ENCODE results near the gene CDK18. TPM values are rescaled to one million over a fixed set of nuclear protein-coding genes. Genes with fewer than 3 reads are reported as not detected.

Gene CDK18
- total RNA-seq, 4 donors from 2014 or later: 4.8 to 12.9 (median 9.9) TPM

DNA sequence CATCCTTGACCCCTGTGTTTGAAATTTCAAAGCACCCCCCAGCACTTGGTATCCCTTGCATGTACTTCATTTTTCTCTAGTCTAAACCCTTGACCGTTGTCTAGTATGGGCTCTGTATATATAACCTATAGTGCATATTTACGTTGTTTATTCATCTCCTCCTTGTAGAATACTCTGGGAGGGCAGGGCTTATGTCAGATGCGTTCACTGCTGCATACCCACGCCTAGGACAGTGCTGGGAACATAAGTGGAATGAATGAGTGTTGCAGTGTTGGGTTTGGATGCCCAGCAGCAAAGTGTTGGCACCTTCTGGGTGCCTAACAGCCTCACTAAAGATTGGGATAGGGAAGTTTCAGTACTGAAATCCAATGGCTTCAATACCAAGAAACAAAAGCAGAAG is 31.0 kb upstream of the CDK18 start:
- no peak overlapping the region for H3K4me3 ChIP-seq
- H3K36me3 ChIP-seq: no peaks in the 10 kb centered on the region
- H3K9me3 ChIP-seq: peaks cover 0 to 15% (median 10%) of the 10 kb centered on the region in 4 donors
- no peak overlapping the region for H3K27ac ChIP-seq (replicated peaks in 1 of 4)
- intact Hi-C loops (cut with DNase I): no loop called here
- TF ChIP-seq POLR2A (IDR thresholded peaks at IDR 0.05; ENCODE audit: low read depth): no peak
- TF ChIP-seq, protein P1, sequence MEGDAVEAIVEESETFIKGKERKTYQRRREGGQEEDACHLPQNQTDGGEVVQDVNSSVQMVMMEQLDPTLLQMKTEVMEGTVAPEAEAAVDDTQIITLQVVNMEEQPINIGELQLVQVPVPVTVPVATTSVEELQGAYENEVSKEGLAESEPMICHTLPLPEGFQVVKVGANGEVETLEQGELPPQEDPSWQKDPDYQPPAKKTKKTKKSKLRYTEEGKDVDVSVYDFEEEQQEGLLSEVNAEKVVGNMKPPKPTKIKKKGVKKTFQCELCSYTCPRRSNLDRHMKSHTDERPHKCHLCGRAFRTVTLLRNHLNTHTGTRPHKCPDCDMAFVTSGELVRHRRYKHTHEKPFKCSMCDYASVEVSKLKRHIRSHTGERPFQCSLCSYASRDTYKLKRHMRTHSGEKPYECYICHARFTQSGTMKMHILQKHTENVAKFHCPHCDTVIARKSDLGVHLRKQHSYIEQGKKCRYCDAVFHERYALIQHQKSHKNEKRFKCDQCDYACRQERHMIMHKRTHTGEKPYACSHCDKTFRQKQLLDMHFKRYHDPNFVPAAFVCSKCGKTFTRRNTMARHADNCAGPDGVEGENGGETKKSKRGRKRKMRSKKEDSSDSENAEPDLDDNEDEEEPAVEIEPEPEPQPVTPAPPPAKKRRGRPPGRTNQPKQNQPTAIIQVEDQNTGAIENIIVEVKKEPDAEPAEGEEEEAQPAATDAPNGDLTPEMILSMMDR (IDR thresholded peaks at IDR 0.05): no peak
- no peak for TF ChIP-seq POLR2AphosphoS5 (IDR thresholded peaks at IDR 0.05)
- no peak for TF ChIP-seq EP300 (IDR thresholded peaks at IDR 0.05)
- peaks cover 0 to 10% (median 9%) of the 10 kb centered on the region in 4 donors for H3K4me1 ChIP-seq
- peaks cover 0 to 67% (median 4%) of the 10 kb centered on the region in 4 donors for H3K27me3 ChIP-seq
- 20% methylated on average over 4 of the region's 4 CpGs for WGBS
- DNase-seq (ENCODE audit: extremely low spot score): no peak

DNA sequence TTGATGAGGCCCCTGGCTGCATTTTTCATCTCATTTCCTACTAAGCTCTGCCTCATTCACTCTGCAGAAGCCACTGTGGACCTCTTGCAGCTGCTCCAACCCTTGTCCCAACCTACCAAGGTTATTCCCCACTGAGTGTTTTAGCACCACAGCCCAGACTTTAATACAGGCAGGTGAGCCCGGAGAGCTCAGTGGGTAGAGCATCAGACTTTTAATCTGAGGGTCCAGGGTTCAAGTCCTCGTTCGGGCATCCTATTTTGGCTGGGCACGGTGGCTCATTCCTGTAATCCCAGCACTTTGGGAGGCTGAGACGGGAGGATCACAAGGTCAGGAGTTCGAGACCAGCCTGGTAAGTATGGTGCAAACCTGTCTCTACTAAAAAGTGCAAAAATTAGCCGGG is 30.5 kb upstream of the CDK18 start:
- WGBS: 87% methylated on average over 7 of the region's 7 CpGs
- Histone ChIP-seq H3K4me1 (peaks cover 0 to 10% (median 9%) of the 10 kb centered on the region in 4 donors), H3K27me3 (peaks cover 0 to 72% (median 4%) of the 10 kb centered on the region in 4 donors), H3K9me3 (peaks cover 0 to 15% (median 10%) of the 10 kb centered on the region in 4 donors), H3K36me3 (no peaks in the 10 kb centered on the region), H3K4me3 (no peak overlapping the region), H3K27ac (replicated peaks in 1 of 4) (no peak overlapping the region)
- TF ChIP-seq POLR2AphosphoS5 (IDR thresholded peaks at IDR 0.05) (no peak), POLR2A (IDR thresholded peaks at IDR 0.05; ENCODE audit: low read depth) (no peak), EP300 (IDR thresholded peaks at IDR 0.05) (no peak)
- TF ChIP-seq, protein P1 (IDR thresholded peaks at IDR 0.05): no peak
- no peak for DNase-seq (ENCODE audit: extremely low spot score)
- intact Hi-C loops (cut with DNase I): no loop called here

DNA sequence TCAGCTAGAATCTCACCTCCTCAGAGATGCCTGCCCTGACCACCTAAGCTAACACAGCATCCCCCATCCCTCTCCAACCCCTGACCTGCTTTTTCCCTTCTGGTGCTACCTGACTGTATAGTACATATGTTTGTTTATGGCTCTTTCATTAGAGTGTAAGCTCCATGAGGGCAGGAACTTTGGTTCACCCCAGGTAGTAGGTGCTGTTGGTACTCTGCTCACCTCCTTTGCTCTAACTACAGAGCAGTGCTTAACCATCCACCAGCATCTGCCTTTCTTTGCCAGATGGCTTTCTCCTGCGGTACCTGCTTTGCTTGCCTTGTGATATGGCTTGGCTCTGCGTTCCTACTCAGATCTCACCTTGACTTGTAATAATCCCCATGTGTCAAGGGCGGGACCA is 29.9 kb upstream of the CDK18 start:
- peaks cover 0 to 10% (median 9%) of the 10 kb centered on the region in 4 donors for H3K4me1 ChIP-seq
- H3K27me3 ChIP-seq: peaks cover 0 to 71% (median 4%) of the 10 kb centered on the region in 4 donors
- H3K9me3 ChIP-seq: peaks cover 0 to 15% (median 10%) of the 10 kb centered on the region in 4 donors
- no peak overlapping the region for H3K27ac ChIP-seq (replicated peaks in 1 of 4)
- DNase-seq (ENCODE audit: extremely low spot score): no peak
- no peak for TF ChIP-seq POLR2A (IDR thresholded peaks at IDR 0.05; ENCODE audit: low read depth)
- no peak for TF ChIP-seq EP300 (IDR thresholded peaks at IDR 0.05)
- TF ChIP-seq POLR2AphosphoS5 (IDR thresholded peaks at IDR 0.05): no peak
- TF ChIP-seq, protein P1 (IDR thresholded peaks at IDR 0.05): no peak
- 93% methylated on average over 3 of the region's 3 CpGs for WGBS
- H3K36me3 ChIP-seq: no peaks in the 10 kb centered on the region
- intact Hi-C loops (cut with DNase I): no loop called here
- no peak overlapping the region for H3K4me3 ChIP-seq

DNA sequence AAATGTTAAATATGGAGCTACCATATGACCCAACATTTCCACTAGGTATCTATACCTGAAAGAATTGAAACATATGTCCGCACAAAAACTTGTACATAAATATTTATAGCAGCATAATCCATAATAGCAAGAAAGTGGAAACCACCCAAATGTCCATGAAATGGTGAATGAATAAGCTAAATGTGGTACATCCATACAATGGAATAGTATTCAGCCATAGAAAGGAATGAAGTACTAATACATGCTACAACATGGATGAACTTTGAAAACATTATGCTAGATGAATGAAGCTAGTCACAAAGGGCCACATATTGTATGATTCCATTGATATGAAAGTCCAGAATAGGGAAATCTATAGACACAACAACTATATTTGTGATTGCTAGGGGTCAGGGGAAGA is 28.6 kb upstream of the CDK18 start:
- Histone ChIP-seq H3K27me3 (peaks cover 0 to 81% (median 4%) of the 10 kb centered on the region in 4 donors), H3K4me1 (peaks cover 0 to 10% (median 9%) of the 10 kb centered on the region in 4 donors), H3K4me3 (no peak overlapping the region), H3K9me3 (peaks cover 0 to 15% (median 10%) of the 10 kb centered on the region in 4 donors), H3K27ac (replicated peaks in 1 of 4) (no peak overlapping the region), H3K36me3 (no peaks in the 10 kb centered on the region)
- DNase-seq (ENCODE audit: extremely low spot score): no peak
- whole genome bisulfite sequencing: 93% methylated on average over 1 of the region's 1 CpG
- intact Hi-C loops (cut with DNase I): no loop called here
- TF ChIP-seq, protein P1 (IDR thresholded peaks at IDR 0.05): no peak
- TF ChIP-seq EP300 (IDR thresholded peaks at IDR 0.05) (no peak), POLR2AphosphoS5 (IDR thresholded peaks at IDR 0.05) (no peak), POLR2A (IDR thresholded peaks at IDR 0.05; ENCODE audit: low read depth) (no peak)

DNA sequence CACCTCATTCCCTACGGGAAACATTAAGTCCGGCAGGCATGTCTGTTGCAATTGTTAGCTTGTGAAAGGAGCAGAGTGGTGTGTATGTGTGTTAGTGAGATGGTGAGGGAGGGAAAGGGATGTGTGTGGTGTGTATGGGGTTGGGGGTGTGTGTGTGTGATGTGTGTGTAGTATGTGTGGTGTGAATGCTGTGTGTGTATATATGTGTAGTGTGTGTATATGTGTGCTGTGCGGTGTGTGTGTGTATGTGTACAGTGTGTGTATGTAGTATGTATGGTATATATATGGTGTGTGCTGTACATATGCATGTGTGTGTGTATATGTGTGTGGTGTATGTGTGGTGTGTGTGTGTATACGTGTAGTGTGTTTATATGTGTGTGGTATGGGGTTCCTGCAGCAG is 27.8 kb upstream of the CDK18 start:
- no peak overlapping the region for H3K27ac ChIP-seq (replicated peaks in 1 of 4)
- DNase-seq (ENCODE audit: extremely low spot score): no peak
- peaks cover 0 to 87% (median 4%) of the 10 kb centered on the region in 4 donors for H3K27me3 ChIP-seq
- WGBS: 88% methylated on average over 4 of the region's 4 CpGs
- no peak overlapping the region for H3K4me3 ChIP-seq
- H3K4me1 ChIP-seq: peaks cover 0 to 10% (median 9%) of the 10 kb centered on the region in 4 donors
- intact Hi-C loops (cut with DNase I): no loop called here
- peaks cover 0 to 15% (median 10%) of the 10 kb centered on the region in 4 donors for H3K9me3 ChIP-seq
- no peaks in the 10 kb centered on the region for H3K36me3 ChIP-seq
- TF ChIP-seq POLR2A (IDR thresholded peaks at IDR 0.05; ENCODE audit: low read depth): no peak
- TF ChIP-seq, protein P1 (IDR thresholded peaks at IDR 0.05): no peak
- TF ChIP-seq POLR2AphosphoS5 (IDR thresholded peaks at IDR 0.05): no peak
- no peak for TF ChIP-seq EP300 (IDR thresholded peaks at IDR 0.05)
